Calu3 (cell line): ENCODE measurements around the gene PLPP7. TPM values are rescaled to one million over a fixed set of nuclear protein-coding genes. Genes with fewer than 3 reads are reported as not detected.

Source experiments
- BruUV-seq: library from RNA; stranded (reverse); fragments of 400-500 nt; replicated peaks from 2 replicates; lab custom pipeline; 2021; lab: Mats Ljungman, UMichigan
- CTCF ChIA-PET: fragments of 300-600 bp; sonication (Branson Sonifier 250); formaldehyde crosslinking; loops from one replicate; lab custom pipeline; 2022; ENCODE audit warnings: antibody characterized with exemption; lab: Charles Lee
- DNase-seq: peaks from one replicate; pipeline ENCODE4 v3.0.0; 2022
- H3K27ac Mint-ChIP-seq: one replicate; pipeline ENCODE4 v1.8.0; 2022; ENCODE audit warnings: mixed read lengths; ENCODE audit not compliant: unreplicated experiment
- H3K27me3 Mint-ChIP-seq: one replicate; pipeline ENCODE4 v1.8.0; 2022; ENCODE audit warnings: mixed read lengths; ENCODE audit not compliant: unreplicated experiment
- H3K36me3 Mint-ChIP-seq: one replicate; pipeline ENCODE4 v1.8.0; 2022; ENCODE audit warnings: mild to moderate bottlenecking, moderate library complexity, mixed read lengths; ENCODE audit not compliant: insufficient read depth, unreplicated experiment
- H3K4me1 Mint-ChIP-seq: one replicate; pipeline ENCODE4 v1.8.0; 2022; ENCODE audit warnings: mild to moderate bottlenecking, low read depth, mixed read lengths; ENCODE audit not compliant: unreplicated experiment
- H3K4me3 Mint-ChIP-seq: one replicate; pipeline ENCODE4 v1.8.0; 2022; ENCODE audit warnings: mild to moderate bottlenecking, low read depth, moderate library complexity, mixed read lengths; ENCODE audit not compliant: unreplicated experiment
- H3K9me3 Mint-ChIP-seq: one replicate; pipeline ENCODE4 v1.8.0; 2022; ENCODE audit warnings: low read depth, mixed read lengths; ENCODE audit not compliant: unreplicated experiment
- CTCF ChIP-seq: fragments of 200-600 bp; IDR thresholded peaks from one replicate; pipeline ENCODE4 v1.8.0; 2022; ENCODE audit warnings: antibody characterized with exemption; ENCODE audit not compliant: unreplicated experiment
- intact Hi-C: fragments of 100-400 bp; cut with micrococcal nuclease; formaldehyde crosslinking; loops from one replicate; pipeline ENCODE4 v1.10.0; 2022; ENCODE audit not compliant: unreplicated experiment
- total RNA-seq: library from RNA; stranded (reverse); gene quantifications from 2 replicates; pipeline ENCODE4 v1.2.3, GENCODE V29; 2022

PLPP7 gene
- total RNA-seq, 1 experiment from 2014 or later = not detected

GRCh38 chr9:131290036-131290766 is 678 bp downstream of the PLPP7 start:
- CTCF ChIA-PET = no interaction called here
- Mint-ChIP-seq H3K4me1 (no peaks in the 10 kb centered on the region), H3K36me3 (no peaks in the 10 kb centered on the region), H3K27me3 (peaks cover 28% of the 10 kb centered on the region), H3K27ac (no peak overlapping the region), H3K9me3 (no peaks in the 10 kb centered on the region), H3K4me3 (no peak overlapping the region)
- BruUV-seq = no TSS peak
- TF ChIP-seq CTCF = no peak
- no peak for DNase-seq
- intact Hi-C loops = no loop called here

- no peak overlapping the region for H3K27ac Mint-ChIP-seq
- CTCF ChIA-PET = no interaction called here
- no peak for TF ChIP-seq CTCF
- DNase-seq = no peak
- H3K36me3 Mint-ChIP-seq = no peaks in the 10 kb centered on the region
- no peaks in the 10 kb centered on the region for H3K9me3 Mint-ChIP-seq
- no peak overlapping the region for H3K4me3 Mint-ChIP-seq
- BruUV-seq = no TSS peak
- intact Hi-C loops = no loop called here
- H3K27me3 Mint-ChIP-seq = peaks cover 35% of the 10 kb centered on the region
- H3K4me1 Mint-ChIP-seq = no peaks in the 10 kb centered on the region
Measured at GRCh38 chr9:131290767-131291370, 1.3 kb downstream of the PLPP7 start.

- intact Hi-C loops = no loop called here
- H3K4me3 Mint-ChIP-seq = no peak overlapping the region
Measured at GRCh38 chr9:131291795-131292315, 2.3 kb downstream of the PLPP7 start.

GRCh38 chr9:131292937-131293336 is 3.4 kb downstream of the PLPP7 start:
- H3K27me3 Mint-ChIP-seq = peaks cover 47% of the 10 kb centered on the region
- H3K36me3 Mint-ChIP-seq = no peaks in the 10 kb centered on the region
- H3K4me1 Mint-ChIP-seq = no peaks in the 10 kb centered on the region
- intact Hi-C loops = no loop called here
- no peak for DNase-seq
- TF ChIP-seq CTCF = no peak
- CTCF ChIA-PET = no interaction called here
- no peak overlapping the region for H3K4me3 Mint-ChIP-seq
- H3K9me3 Mint-ChIP-seq = no peaks in the 10 kb centered on the region
- H3K27ac Mint-ChIP-seq = no peak overlapping the region
- BruUV-seq = no TSS peak

More at GRCh38 chr9:131291795-131292315, 2.3 kb downstream of the PLPP7 start:
- CTCF ChIA-PET = no interaction called here
- Mint-ChIP-seq H3K27ac (no peak overlapping the region), H3K4me1 (no peaks in the 10 kb centered on the region), H3K36me3 (no peaks in the 10 kb centered on the region), H3K9me3 (no peaks in the 10 kb centered on the region), H3K27me3 (peaks cover 45% of the 10 kb centered on the region)
- BruUV-seq = no TSS peak
- DNase-seq = no peak
- TF ChIP-seq CTCF = no peak
